ENCODE measurements around the gene NTM.

The NTM gene

DNA sequence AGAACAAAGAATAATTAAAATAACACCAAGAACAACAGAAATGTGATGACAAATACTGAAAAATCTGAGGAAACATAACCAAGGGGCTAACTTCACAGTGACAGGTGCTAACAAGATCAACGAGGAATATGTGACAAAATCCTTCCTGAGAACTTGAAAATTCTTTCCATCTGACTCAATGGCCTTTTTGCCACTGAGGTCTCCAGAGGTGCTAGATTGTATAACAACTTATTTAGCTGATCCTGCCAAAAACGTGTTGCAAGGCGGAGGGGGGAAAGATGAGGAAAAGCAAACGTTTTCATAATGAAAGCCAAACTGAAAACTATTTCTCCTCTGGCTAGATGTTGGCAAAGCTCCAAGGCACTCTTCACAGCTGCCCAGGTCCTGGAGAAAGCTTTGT is 364.5 kb downstream of the NTM start:
- DNase-seq (ENCODE audit: low spot score) = no peak

DNA sequence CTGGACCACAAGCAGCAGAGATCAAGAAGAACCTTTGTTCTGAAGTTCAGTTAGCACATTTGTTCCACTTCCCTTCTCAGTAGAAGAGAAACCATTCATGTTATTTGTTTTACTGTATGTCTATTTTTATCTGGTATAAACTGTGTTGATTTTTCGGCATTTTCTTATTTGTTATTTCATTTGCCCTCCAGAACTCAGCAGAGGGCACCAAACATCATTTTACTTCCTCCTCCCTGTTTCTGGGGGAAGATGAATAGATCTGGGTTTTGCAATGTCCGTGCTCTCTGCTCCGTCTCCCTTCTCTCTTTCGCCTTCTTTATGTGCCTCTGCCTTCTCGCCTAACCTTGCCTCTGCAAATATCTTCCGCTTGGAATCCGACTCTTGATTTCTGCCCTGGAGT is 366.9 kb downstream of the NTM start:
- DNase-seq (ENCODE audit: low spot score) = no peak

DNA sequence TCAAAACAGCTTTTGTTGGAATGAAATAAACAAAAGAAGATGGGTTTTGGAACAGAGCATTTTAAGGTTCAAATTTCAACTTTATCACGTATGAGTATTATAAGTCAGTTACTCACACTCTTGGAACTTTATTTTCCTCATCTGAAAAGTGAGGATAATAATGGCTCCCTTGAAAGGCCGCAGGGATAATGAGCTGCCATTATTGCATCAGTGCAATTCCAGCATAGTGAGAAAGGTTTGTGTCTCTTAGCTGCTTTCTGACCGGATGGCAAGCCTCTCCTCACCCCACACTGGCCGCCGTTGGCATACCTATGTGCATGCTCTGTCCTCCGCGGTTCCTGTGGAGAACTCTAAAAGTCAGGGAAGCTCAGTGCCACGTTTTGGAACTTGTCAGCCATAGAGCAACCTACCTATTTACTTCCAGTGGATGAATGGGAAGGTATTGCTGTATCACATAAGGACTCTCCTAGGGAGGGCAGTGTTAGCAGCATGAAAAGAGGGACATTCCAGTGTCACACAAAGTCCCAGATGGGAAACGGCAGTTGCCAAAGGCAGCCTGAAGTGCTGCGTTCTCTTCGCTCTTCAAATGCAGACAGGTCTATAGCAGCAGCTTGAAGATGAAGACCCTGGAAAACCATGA is 368.9 kb downstream of the NTM start:
- peak; percentile 29 for DNase-seq (ENCODE audit: low spot score)

DNA sequence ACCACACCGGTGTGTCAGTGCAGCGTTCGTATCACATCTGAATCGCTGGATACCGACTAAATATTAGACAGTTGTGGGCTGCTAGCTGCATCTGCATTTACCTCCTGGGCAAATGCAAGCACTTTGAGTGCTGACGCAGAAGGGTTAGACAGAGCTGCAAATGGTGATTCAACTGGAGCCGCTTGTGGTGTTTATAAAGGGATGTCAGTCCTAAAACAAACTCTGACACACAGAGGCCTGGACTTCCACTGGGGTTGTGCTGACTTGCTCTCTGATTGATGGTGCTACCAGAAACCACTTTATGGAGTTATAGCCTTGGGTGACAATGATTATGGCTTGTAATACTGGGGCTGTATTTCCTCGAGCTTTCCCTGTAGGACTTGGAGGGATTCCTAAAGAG is 374.4 kb downstream of the NTM start:
- DNase-seq (ENCODE audit: low spot score) = no peak

DNA sequence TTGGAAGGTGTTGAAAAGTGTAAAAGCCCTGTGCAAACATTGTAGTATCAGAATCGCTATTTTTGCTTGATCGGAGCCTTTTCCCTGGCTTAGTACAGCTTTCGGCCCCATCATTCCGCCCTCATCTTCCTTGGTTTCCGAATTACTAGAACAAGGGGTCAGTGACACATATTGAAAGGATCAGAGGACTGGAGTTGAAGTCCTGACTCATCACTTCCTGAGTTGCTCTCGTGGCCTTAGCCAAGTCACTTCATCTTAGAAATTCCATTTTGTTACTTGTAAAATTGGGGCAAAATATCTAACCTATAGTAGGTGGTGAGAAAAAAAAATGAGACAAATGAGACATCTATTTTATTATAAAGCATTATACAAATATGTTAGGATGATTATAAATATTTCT is 375.0 kb downstream of the NTM start:
- DNase-seq (ENCODE audit: low spot score) = no peak

DNA sequence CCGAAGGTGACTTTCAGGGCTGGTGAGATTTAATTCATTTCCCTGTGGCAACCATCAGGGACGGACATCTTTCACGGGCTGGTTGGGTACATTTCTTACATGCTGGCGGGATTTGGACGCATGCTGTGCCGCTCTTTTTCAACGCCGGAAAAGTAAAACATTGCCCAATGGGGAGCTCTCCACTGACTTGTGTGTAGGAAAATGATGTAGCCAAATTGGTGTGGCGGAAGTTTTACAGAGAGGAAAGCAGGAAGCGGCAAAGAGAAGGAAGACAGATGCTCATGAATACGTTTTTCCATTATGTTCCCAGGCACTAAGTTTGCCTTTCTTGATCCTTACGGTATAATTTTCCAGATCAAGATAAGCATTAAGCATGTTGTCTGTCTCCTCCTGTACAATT is 375.8 kb downstream of the NTM start:
- no peak for DNase-seq (ENCODE audit: low spot score)

DNA sequence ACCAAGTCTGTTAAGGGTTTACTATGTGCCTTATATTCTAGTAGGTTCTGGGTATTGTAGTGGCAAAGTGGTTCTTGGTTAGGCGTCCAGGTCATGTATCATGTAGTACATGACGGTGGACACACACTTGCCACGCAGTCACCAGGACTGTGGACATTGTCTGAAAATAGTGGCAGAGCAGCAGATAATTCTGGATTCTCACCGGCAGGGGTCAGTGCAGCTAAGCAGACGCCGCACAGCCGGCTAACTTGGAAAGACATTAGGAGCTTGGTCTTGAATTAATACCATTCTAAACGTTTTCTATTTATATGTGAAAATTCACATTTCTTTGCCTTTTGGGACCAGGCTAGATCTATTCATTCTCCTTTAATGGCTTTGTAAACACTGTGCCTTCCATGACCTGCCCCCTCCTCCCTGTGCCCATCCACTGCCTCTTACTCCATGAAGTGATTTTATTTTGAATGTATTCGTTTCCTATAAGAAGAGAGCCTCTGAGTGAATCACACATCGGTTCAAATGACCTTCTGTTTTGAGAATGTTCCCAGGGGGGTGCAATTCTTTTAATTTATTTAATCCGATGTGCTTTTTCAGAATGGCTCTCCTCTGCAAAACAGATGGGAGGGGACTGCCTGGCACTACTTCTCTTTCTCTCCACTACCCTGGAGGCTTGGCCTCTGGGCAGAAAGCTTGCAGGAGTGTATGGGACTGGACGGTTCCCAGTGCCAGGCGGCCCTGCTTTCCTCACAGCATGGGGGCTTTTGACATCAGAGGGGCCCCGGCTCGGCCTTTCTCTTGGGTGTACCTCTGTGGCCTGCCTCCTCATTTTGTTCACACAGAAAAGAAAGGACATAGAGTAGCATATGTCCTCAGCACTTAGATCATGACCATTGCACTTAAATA is 378.0 kb downstream of the NTM start:
- peak; percentile 62 for DNase-seq (ENCODE audit: low spot score)

DNA sequence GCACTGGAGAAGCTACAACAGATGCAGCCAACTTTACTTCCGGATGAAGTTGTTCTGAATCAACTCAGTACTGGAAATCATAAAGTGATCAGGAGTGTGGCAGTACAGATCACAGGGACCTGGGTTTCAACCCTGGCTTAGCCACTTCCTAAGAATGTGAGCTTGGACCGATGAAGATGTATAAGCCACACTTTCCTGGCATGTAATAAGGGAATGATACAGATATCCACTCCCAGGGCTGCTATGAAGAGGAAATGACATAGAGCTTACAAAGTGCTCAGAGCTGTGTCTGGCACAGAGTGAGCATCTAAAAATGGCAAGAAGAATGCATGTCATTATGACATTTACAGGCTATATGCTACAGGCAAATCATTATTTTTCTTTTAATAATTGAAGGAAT is 378.7 kb downstream of the NTM start:
- DNase-seq (ENCODE audit: low spot score) = no peak

DNA sequence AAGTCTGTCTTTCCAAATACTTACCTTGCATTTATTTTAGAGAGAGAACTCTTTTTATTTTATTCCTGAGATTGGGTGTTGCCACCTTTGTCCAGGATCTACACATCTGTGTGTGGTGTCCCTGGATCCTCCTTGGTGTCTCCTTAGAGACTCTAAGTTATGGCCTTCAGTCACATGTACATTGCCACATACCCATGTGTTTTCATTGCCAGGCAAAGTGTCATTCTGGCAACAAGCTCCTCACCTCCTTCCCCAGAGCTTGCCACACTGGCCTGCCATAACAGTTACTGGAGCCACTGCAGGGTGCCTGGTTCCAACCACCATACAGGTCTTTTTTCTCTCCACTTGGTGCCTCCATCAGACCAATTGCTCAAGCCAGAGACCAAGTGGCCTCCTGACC is 379.7 kb downstream of the NTM start:
- no peak for DNase-seq (ENCODE audit: low spot score)

DNA sequence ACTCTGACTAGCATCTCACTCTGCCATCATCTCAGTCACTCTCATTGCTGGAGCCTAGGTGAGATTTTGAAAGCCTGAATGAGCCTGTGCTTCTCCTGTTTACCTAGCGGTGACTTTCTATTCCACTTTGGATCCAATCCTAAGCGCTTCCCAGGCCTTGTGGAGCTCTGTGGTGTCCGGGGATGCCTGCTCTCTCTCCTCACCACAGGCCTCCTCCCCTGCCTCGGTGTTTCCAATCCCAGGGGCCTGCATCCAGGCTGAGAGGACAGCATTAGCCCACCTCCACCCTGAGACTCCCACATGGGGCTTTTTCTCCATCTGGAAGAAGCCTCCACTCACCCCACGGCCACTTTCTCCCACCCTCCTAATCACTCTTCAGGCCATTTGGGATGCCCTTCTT is 380.3 kb downstream of the NTM start:
- no peak for DNase-seq (ENCODE audit: low spot score)

DNA sequence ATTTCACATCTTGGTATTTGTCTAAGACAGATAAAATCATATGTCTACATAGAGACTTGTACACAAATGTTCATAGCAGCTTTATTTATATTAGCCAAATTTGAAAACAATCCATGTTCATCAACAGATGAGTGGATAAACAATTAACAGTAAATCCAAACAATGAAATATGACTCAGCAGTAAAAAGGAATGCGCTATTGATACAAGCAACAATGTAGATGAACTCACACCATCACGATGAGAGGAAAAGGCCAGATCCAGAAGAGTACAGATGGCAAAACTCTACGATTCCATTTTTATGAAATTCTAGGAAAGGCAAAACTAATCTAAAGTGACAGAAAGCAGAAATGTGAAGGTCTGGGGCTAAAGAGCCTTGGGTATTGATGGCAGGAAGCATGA is 384.3 kb downstream of the NTM start:
- no peak for DNase-seq (ENCODE audit: low spot score)

DNA sequence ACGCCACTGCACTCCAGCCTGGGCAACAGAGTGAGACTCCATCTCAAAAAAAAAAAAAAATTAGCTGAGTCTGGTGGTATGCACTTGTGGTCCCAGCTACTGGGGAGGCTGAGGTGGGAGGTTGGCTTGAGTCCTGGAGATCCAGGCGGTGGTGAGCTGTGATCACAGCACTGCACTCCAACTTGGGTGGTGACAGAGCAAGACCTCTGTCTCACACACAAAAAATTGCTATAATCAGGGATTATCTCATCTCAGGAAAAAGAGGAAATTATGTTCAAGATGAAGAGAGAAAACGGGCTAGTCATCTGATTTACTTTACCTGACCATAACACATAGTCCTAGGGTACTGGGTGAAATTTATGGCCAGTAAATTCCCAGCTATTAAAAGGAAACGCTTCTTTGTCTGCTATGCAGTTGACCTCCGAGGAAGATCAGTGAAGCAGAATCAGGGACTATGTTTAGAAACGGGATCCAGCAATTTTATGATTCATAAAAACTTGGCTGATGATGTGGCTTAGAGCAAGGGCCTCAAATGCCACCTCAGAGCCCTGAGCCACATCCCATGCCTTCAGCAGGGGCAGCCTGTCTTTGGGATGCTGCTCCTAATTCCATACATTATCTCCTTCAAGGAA is 386.2 kb downstream of the NTM start:
- DNase-seq (ENCODE audit: low spot score) = no peak

DNA sequence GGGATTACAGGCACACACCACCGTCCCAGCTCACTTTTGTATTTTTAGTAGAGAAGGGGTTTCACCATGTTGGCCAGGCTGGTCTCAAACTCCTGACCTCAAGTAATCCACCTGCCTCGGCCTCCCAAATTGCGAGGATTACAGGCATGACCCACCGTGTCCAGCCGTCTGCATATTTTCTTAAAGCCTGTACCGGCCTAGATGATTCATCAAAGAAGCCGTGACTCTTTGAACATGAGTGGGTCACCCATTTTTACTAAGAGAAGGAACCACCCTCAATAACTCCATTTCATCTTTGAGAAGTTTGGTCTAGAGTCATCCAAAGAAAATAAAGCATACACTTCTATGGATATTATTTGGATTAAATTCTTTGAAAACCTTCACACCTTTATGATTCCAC is 388.3 kb downstream of the NTM start:
- DNase-seq (ENCODE audit: low spot score) = no peak

DNA sequence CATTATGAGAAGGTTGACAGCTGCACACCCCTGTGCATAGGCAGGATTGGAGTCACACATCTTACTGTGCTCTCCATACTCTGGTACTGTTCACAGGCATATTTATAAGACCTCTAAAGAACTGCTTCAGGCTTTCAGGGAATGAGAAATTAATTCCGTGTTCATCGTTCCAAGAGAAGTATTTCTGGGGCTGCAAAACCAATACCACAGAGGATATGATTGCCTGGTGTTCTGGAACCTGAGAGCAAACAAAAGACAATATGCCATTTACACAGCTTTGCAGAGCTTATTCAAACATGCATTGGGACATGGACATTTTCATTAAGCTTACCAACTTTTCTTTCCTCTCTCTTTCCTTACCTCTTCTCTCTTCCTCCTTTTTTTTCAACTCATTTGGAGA is 388.7 kb downstream of the NTM start:
- DNase-seq (ENCODE audit: low spot score) = no peak

DNA sequence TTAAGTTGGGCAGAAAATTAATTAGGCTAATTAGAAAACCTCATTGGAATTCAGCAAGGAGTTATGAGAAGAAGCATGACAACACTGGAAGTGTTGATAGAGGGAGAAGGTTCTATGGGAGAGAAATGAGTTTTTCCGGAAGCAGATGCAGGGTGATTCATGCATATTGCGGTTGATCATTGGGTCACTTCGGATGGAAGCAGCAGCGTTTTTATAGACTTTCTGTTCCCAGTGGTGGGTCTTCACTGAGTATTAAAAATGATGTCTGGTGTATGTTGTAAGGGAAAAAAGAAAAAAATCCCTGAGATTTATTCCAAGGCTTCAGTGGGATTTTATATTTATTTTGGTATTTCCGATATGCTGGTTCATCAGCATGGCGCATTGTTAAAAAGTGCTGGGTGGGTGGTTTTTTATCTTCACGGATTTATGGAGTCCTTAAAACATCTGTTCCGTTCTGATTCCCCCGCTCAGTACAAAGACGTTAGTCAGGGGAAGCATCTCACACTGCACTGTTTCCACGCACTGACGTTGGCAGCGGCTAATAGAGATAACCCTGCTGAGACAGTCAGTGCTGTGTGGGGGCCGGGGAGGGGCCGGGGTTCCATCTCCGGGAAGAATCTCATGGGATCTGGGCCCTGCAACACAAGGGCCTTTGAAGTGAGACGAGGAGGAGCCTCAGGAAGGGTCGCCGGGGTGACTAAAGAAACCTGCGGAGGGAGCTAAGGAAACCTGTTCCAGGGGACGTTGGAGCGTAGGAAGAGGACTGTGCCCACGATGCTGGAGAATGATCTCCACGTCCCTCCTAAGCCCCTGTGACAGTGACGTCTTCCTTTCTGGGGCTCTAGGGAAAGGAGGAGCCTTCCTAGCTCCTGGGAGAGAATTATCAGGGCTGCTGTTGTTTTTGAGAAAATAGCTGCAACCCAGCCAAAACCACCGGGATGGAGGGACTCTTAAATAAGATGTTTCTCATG is 390.0 kb downstream of the NTM start:
- DNase-seq (ENCODE audit: low spot score) = peak; percentile 77

DNA sequence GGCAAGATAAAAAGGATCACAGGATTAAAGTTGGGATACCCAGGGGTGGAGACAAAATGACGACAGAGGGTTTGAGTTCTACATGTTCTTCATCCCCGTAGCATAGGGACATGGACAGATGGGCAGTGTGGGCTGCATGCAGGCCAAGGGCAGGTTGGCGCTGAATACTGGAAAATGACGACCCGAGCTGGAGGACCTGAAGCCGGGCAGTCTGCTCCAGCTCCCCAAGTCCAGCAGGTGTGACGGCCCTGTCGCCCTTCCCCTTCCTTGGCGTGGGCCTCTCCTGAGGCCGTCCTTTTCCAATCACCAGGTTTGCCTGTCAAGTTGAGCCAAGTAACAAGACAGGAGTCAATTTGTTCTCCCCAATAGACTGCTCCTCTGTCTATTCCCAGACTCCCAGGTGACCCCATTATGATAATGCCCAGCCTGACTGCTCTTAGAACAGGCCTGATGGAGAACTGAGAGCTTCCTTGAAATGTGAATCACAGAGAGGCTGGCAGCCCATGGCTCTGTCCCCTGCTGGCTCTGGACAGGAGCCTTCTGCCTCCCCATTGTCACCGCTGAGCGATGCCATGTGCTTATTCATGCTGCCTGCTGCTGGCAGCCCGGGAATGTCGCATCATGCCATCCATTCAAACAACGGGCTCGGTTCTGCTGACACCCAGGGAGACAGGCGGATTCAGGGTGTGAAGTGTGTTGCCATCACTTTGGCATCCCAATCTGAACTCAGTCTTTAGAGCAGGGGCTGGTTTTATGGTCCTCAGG is 392.1 kb downstream of the NTM start:
- DNase-seq (ENCODE audit: low spot score) = no peak

DNA sequence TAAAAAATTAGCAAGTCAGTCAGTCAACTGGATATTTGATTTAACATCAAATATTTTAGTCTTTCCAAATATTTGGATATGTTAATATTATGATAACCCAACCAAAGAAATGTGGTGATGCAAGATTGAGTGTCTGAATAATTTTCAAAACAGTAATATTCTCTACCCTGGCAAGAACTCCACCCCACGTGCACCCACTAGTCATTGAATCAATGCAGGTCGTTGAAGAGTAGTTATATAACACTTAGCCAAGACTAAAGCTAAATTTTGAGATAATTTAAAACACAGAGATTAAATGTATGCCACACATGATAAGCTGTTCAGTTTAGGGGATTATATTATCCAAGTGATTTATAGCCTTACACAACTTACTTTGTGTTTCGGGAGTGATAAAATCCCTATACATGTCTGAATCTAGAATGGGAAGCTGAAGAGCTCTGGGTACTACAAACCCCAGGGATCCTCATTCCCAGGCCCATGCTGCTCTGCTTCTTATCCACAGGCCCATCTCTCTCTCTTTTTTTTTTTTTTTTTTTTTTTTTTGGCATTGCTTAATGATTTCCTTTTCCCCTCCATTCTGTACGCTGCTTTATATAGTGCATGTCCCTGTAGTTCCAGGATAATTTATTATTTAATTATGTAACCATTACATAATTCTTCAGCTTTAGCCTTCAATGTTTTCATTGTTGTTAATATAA is 392.9 kb downstream of the NTM start:
- no peak for DNase-seq (ENCODE audit: low spot score)

DNA sequence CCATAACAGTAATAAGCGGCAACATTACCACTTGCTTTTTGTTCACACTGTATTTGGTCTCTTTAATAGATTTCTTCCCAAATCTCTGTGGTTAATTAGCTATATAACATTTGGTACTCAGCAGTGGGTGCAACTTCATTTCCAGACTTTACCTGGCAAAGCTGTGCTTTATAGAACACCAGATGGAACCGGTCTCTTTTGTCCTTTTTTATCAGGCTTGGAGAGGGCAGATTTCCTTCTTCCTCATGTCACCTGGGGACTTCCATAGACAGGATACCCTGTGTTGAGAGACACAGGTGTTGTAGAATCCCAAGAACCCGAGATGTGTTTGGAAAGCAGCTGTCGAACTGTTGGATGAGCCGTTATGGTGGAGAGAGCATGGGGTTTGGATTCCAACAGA is 393.7 kb downstream of the NTM start:
- no peak for DNase-seq (ENCODE audit: low spot score)

DNA sequence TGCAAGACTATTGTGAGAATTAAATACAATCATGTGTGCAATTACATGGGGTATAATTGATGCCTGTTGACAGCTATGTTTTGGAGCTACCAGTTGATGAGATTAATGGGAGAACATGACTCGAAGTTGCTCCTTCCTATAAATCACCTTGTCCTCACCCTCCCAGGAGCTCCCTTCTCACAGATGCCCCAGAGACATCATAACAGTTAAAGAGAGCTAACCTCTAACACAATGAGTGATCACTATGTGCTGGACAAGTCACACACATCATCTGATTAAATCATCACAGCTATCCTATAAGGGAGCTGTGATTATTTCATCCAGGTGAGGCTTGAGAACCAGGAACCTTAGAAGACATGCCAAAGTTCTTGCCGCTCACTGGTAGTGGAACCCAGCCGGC is 394.2 kb downstream of the NTM start:
- DNase-seq (ENCODE audit: low spot score) = no peak

DNA sequence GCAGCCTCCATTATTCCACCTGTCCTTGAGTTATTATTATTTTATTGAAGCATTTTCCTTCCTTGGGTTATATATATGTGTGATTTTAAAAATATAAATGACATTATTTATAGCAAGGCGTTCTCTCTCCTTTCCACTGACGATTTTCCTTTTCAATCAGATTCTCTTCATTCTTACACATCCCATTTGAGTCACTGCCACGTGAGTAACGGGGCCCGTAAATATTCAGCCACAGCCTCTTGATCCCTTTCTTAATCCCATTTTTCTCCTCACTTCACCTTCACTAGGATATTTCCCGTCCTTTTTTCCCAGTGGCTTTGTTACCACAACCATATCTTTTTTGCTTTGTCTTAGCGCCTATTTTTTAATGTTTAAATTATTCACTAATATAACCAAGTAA is 396.2 kb downstream of the NTM start:
- no peak for DNase-seq (ENCODE audit: low spot score)

DNA sequence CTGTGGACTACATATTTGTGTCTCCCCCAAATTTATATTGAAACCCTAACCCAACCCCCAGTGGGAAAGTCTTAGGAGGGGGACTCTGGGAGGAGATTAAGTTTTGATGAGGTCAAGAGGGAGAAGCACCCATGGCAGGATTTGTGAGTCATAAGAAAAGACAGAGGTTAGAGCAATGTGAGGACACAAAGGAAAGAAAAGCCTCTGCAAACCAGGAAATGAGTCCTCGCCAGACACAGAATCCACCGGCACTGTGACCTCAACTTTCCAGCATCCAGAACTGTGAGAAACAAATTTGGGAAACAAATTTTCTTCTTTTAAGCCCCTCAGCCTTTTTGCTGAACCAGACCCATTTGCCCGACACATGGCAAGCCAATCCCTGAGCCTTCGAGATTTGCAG is 397.0 kb downstream of the NTM start:
- DNase-seq (ENCODE audit: low spot score) = no peak
